A549 treated with RU486 at 1 μM for 4 hours (cell line): ENCODE results near the gene FANCD2OS. TPM values are rescaled to one million over a fixed set of nuclear protein-coding genes. Genes with fewer than 3 reads are reported as not detected.

Experiments
- total RNA-seq: library from RNA; stranded (reverse); fragments of 200-300 nt; extraction: Qiagen RNA extraction; gene quantifications from 5 replicates; pipeline ENCODE4 v1.2.3, GENCODE V29; 2022; ENCODE audit warnings: low read depth

The FANCD2OS gene
- not detected in 5 replicates for total RNA-seq

GRCh38 chr3:10108091-10108490 lies at the start of gene FANCD2OS:
FANCD2OS (minus strand) TSS chr3:10108255; CDS start chr3:10104774, 3,481 bp downstream.

GRCh38 chr3:10115326-10116137 lies 7.5 kb upstream of the FANCD2OS start, which contains the start of gene BRK1:
BRK1 (plus strand) TSS chr3:10115675; CDS start chr3:10115702, 27 bp downstream.

Other genes starting within 250 kb of the FANCD2OS start
- gene CIDEC, start 228.0 kb downstream of the FANCD2OS start, total RNA-seq = 5.4 to 9.2 TPM (median 6.6 TPM) in 5 replicates
- 52.3 to 76.8 TPM (median 67.9 TPM) in 5 replicates for gene JAGN1, start 217.6 kb downstream of the FANCD2OS start, total RNA-seq
- 0.88 to 1.8 TPM (median 1.5 TPM) in 5 replicates for gene IL17RE, start 205.4 kb downstream of the FANCD2OS start, total RNA-seq
- 11.9 to 16.6 TPM (median 13.0 TPM) in 5 replicates for gene IL17RC, start 191.2 kb downstream of the FANCD2OS start, total RNA-seq
- 8.4 to 12.0 TPM (median 11.6 TPM) in 5 replicates for gene CRELD1, start 174.4 kb downstream of the FANCD2OS start, total RNA-seq
- 0.82 to 1.8 TPM (median 1.7 TPM) in 5 replicates for gene PRRT3, start 155.8 kb downstream of the FANCD2OS start, total RNA-seq
- gene EMC3, start 121.4 kb downstream of the FANCD2OS start, total RNA-seq = 112 to 132 TPM (median 117 TPM) in 5 replicates
- gene FANCD2, start 81.8 kb downstream of the FANCD2OS start, total RNA-seq = 14.3 to 25.2 TPM (median 17.6 TPM) in 5 replicates
- gene BRK1, start 7.4 kb upstream of the FANCD2OS start, total RNA-seq = 160 to 198 TPM (median 181 TPM) in 5 replicates
- gene VHL, start 33.5 kb upstream of the FANCD2OS start, total RNA-seq = 21.2 to 36.7 TPM (median 35.0 TPM) in 5 replicates
- 26.7 to 32.0 TPM (median 28.4 TPM) in 5 replicates for gene IRAK2, start 56.7 kb upstream of the FANCD2OS start, total RNA-seq
- 35.4 to 42.9 TPM (median 37.3 TPM) in 5 replicates for gene TATDN2, start 140.2 kb upstream of the FANCD2OS start, total RNA-seq
- not detected in 5 replicates for gene GHRL, start 184.7 kb upstream of the FANCD2OS start, total RNA-seq
- 194 to 206 TPM (median 199 TPM) in 5 replicates for gene SEC13, start 212.9 kb upstream of the FANCD2OS start, total RNA-seq